ENCODE data around the gene NTN5.

DNA sequence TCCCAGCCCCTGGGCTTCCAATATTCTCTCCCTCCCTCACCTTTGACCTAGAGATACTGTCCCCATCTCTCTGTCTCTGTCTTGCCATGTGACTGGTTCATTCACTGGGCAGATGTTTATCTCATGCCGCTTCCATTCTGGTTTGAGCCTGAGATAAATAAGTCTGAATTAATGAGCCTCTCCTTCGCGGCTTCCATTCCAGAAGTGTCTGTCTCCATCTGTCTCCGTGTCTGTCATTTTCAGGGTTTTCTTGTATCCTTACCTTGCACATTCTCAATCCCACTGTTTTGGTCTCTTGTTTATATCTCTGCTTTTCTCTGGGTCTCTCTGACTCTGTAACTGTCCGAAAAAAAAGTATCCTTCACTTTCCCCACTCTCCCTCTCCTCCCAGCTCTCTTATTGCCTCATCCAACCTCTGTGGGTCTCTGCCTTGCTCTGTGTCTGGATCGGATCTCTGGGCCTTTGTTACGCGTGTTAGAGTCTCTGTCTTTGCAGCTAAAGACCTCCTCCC lies 49.2 kb downstream of the NTN5 start:
- no peak for TF ChIP-seq POLR2A (IDR thresholded peaks at IDR 0.05)
- TF ChIP-seq, protein P1, sequence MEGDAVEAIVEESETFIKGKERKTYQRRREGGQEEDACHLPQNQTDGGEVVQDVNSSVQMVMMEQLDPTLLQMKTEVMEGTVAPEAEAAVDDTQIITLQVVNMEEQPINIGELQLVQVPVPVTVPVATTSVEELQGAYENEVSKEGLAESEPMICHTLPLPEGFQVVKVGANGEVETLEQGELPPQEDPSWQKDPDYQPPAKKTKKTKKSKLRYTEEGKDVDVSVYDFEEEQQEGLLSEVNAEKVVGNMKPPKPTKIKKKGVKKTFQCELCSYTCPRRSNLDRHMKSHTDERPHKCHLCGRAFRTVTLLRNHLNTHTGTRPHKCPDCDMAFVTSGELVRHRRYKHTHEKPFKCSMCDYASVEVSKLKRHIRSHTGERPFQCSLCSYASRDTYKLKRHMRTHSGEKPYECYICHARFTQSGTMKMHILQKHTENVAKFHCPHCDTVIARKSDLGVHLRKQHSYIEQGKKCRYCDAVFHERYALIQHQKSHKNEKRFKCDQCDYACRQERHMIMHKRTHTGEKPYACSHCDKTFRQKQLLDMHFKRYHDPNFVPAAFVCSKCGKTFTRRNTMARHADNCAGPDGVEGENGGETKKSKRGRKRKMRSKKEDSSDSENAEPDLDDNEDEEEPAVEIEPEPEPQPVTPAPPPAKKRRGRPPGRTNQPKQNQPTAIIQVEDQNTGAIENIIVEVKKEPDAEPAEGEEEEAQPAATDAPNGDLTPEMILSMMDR (IDR thresholded peaks at IDR 0.05): no peak
